ENCODE measurements around the gene LYRM4. TPM values are rescaled to one million over a fixed set of nuclear protein-coding genes. Genes with fewer than 3 reads are reported as not detected.

LYRM4 gene
- total and polyA plus RNA-seq, 12 donors, result 18.3 to 33.0 (median 24.5) TPM

DNA sequence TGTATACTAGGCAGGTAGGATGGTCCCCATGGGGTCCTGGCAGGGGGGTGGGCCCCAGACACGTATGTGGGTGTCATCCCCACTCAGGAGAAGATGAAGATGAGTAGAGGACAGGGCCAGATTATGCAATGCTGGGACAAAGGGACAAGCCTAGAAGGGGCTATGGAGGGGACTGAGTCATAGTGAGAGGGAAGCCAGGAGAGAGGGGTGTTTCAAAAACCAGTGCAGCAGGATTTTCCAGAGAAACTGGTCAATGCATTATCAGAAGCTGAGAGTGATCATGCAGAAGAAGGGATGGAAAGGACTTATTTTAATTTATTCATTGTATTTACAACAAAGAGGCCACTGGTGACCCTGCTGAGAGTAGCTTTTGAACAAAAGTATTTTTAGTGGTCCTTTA lies 101.6 kb downstream of the LYRM4 start:
- Histone ChIP-seq H3K27ac (no peak overlapping the region), H3K4me1 (no peaks in the 10 kb centered on the region), H3K4me3 (no peak overlapping the region), H3K27me3 (no peaks in the 10 kb centered on the region), H3K9me3 (no peaks in the 10 kb centered on the region), H3K36me3 (no peaks in the 10 kb centered on the region)
- DNase-seq, result no peak
- WGBS, 2 donors, result 93 to 96% methylated on average over 1 of the region's 1 CpG
- no peak for ATAC-seq
- intact Hi-C loops (cut with DNase I), result no loop called here
- TF ChIP-seq, protein P1, sequence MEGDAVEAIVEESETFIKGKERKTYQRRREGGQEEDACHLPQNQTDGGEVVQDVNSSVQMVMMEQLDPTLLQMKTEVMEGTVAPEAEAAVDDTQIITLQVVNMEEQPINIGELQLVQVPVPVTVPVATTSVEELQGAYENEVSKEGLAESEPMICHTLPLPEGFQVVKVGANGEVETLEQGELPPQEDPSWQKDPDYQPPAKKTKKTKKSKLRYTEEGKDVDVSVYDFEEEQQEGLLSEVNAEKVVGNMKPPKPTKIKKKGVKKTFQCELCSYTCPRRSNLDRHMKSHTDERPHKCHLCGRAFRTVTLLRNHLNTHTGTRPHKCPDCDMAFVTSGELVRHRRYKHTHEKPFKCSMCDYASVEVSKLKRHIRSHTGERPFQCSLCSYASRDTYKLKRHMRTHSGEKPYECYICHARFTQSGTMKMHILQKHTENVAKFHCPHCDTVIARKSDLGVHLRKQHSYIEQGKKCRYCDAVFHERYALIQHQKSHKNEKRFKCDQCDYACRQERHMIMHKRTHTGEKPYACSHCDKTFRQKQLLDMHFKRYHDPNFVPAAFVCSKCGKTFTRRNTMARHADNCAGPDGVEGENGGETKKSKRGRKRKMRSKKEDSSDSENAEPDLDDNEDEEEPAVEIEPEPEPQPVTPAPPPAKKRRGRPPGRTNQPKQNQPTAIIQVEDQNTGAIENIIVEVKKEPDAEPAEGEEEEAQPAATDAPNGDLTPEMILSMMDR (IDR thresholded peaks at IDR 0.05), result no peak

DNA sequence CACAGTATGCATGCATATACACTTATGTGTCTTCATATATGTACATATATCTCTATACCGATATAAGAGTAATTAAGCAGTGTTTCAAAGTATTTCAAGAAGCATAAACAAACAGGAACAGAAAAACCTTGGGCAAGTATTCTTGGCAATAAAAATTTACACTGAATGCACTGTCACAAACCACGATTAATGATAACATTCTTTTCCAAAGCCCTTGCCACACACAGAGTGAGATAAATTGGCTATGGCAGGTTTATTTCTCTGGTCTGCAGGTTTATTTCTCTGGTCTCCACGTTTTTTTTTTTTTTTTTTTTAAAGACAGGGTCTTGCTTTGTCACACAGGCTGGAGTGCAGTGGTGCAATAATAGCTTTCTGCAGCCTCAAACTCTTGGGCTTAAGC lies 102.6 kb downstream of the LYRM4 start:
- no peak for ATAC-seq
- intact Hi-C loops (cut with DNase I), result no loop called here
- Histone ChIP-seq H3K9me3 (no peaks in the 10 kb centered on the region), H3K36me3 (no peaks in the 10 kb centered on the region), H3K27ac (no peak overlapping the region), H3K4me1 (no peaks in the 10 kb centered on the region), H3K27me3 (no peaks in the 10 kb centered on the region), H3K4me3 (no peak overlapping the region)
- TF ChIP-seq, protein P1 (IDR thresholded peaks at IDR 0.05), result no peak
- no peak for DNase-seq
- 71 to 72% methylated on average over 3 of the region's 3 CpGs for WGBS, 2 donors

DNA sequence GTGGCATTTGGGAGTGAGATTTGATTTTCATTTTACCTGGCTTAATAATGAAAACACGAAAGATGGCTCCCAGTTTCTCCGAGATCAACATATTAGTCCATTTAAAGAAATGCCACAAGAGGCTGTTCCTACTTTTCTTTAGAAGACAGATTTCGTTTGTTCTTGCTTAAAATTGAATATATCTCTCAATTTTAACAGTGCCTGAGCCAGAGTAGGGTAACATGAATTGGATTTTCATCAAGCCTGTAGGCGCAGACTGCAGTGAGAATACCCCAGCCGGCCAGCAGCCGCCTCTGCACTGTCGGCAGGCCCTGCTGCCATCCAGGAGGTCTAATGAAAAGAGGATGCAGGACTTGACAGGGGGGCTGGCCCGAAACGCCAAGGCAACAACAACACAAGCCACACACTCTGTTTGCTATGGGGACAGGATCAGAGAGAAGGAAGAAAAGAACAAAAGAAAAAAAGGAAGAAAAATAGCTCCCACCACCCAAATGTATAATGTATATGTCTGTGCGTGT lies 103.1 kb downstream of the LYRM4 start:
- WGBS, 2 donors, result 92 to 93% methylated on average over 10 of the region's 10 CpGs
- TF ChIP-seq, protein P1 (IDR thresholded peaks at IDR 0.05), result no peak
- intact Hi-C loops (cut with DNase I), result no loop called here

DNA sequence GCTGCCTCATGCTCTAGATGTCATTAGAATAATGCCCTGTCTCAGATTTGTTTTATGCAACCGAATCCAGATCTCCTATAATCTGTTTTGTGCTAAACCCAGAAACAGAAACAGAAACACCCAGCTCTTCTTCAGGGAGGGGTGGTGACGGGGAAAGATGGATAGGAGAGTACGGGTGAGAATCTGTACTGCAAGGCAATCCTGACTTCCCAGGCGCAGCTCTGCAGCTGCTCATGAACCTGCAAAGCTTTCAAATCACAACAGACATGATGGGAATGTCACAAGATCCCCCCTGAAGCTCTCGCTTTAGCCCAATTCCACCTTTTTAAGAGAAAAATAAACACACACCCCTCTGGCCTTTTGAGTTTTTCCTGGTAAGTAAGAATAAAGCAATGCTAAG lies 104.1 kb downstream of the LYRM4 start:
- Histone ChIP-seq H3K4me1 (peaks cover 0 to 4% (median 0%) of the 10 kb centered on the region in 9 donors), H3K4me3 (no peak overlapping the region), H3K9me3 (no peaks in the 10 kb centered on the region), H3K27ac (no peak overlapping the region), H3K27me3 (no peaks in the 10 kb centered on the region), H3K36me3 (no peaks in the 10 kb centered on the region)
- no peak for DNase-seq
- 88 to 89% methylated on average over 5 of the region's 5 CpGs for WGBS, 2 donors
- intact Hi-C loops (cut with DNase I), result no loop called here
- TF ChIP-seq, protein P1 (IDR thresholded peaks at IDR 0.05), result no peak
- no peak for ATAC-seq

More for the DNA sequence above, 103.1 kb downstream of the LYRM4 start:
- H3K36me3 ChIP-seq, result no peaks in the 10 kb centered on the region
- no peak overlapping the region for H3K4me3 ChIP-seq
- H3K4me1 ChIP-seq, result no peaks in the 10 kb centered on the region
- H3K27ac ChIP-seq, result no peak overlapping the region
- H3K27me3 ChIP-seq, result no peaks in the 10 kb centered on the region
- ATAC-seq (no peak), DNase-seq (no peak)
- no peaks in the 10 kb centered on the region for H3K9me3 ChIP-seq

Measured in heart right ventricle (tissue), 16 donors.